Right lobe of liver (tissue), 6 donors: ENCODE measurements around the gene ZNF521. TPM values are rescaled to one million over a fixed set of nuclear protein-coding genes. Genes with fewer than 3 reads are reported as not detected.

ENCODE experiments used
- ATAC-seq, 4 donors: fragments of 200-7000 bp; cut with Tn5 transposase; one replicate each; pipeline ENCODE4 v1.9.1; 2020; ENCODE audit warnings: mild to moderate bottlenecking in 4 of 4, moderate library complexity in 4 of 4
- DNase-seq, 3 donors: peaks; one replicate each; pipeline ENCODE4 v3.0.0-alpha.2; 2020
- H3K27ac ChIP-seq, 3 donors: fragments of 200-600 bp; one replicate each; pipeline ENCODE4 v1.8.0; 2022
- H3K27me3 ChIP-seq, 2 donors: fragments of 200-600 bp; one replicate each; pipeline ENCODE4 v1.8.0; 2022
- H3K36me3 ChIP-seq, 4 donors: fragments of 200-600 bp; sonication (generic) in 1 of 4; one replicate each; pipeline versions ENCODE4 v1.5.1 to v1.8.0; 2017 to 2022; ENCODE audit warnings: control low read depth in 1 of 4
- H3K4me1 ChIP-seq, 4 donors: fragments of 200-600 bp; sonication (generic) in 1 of 4; one replicate each; pipeline versions ENCODE4 v1.5.1 to v1.8.0; 2017 to 2022; ENCODE audit warnings: control low read depth in 1 of 4
- H3K4me3 ChIP-seq, 3 donors: fragments of 200-600 bp; one replicate each; pipeline ENCODE4 v1.8.0; 2022
- H3K9me3 ChIP-seq, 4 donors: fragments of 200-600 bp; sonication (generic) in 1 of 4; one replicate each; pipeline versions ENCODE4 v1.5.1 to v1.8.0; 2017 to 2022; ENCODE audit warnings: control low read depth in 1 of 4
- CTCF ChIP-seq, 4 donors: fragments of 200-600 bp in 3 of 4; fragments of 450-650 bp in 1 of 4; IDR thresholded peaks; one replicate each; pipeline versions ENCODE4 v1.5.1 to v1.8.0; 2016 to 2022; ENCODE audit warnings: antibody characterized with exemption in 4 of 4, mild to moderate bottlenecking in 2 of 4
- POLR2A ChIP-seq: fragments of 450-650 bp; IDR thresholded peaks from one replicate; pipeline ENCODE4 v1.6.1; 2017; ENCODE audit warnings: antibody characterized with exemption, mild to moderate bottlenecking
- WGBS: methylation state at CpG from one replicate; pipeline ENCODE4 v1.1.6; 2018; ENCODE audit warnings: low coverage, low lambda C conversion rate; ENCODE audit not compliant: insufficient coverage; ENCODE audit errors: missing lambda C conversion rate; 5-methylcytosine and 5-hydroxymethylcytosine counted together
- intact Hi-C, 2 donors: fragments of 100-400 bp; cut with DNase I; formaldehyde crosslinking; loops; one replicate each; pipeline versions ENCODE4 v1.11.2 to v1.14.1; 2022
- total RNA-seq, 6 experiments: library from RNA; depleted of rRNA in 2 of 6; stranded (reverse); fragments of >200 nt in 2 of 6; fragmentation: NEBNext Ultra II Directional in 3 of 6; extraction: Animal tissue kit (Norgen Biotek cat#: 25700) in 3 of 6; gene quantifications; one replicate each; pipeline versions ENCODE4 v1.1.0 to v1.2.4, GENCODE V29; 2016 to 2023
- donor health status: DM: no; HTN: yes; CAD: no.
- donor health status: DM: no; HTN: no; CAD: no.
- donor health status: DM: no; HTN: no; CAD: no.
- donor health status: DM: no; HTN: yes; CAD: no.
- donor health status: DM: no; HTN: yes; CAD: no.

The ZNF521 gene
- total RNA-seq, 6 experiments from 2014 or later = 0.31 to 2.9 (median 1.3) TPM

- no peak overlapping the region for H3K27ac ChIP-seq
- no peaks in the 10 kb centered on the region for H3K27me3 ChIP-seq
- H3K9me3 ChIP-seq = no peaks in the 10 kb centered on the region
- ATAC-seq (no peak), DNase-seq (no peak)
- no peak overlapping the region for H3K4me3 ChIP-seq
- 64% methylated on average over 6 of the region's 6 CpGs for WGBS
- no peaks in the 10 kb centered on the region for H3K4me1 ChIP-seq
- TF ChIP-seq POLR2A (no peak), CTCF (IDR thresholded peaks at IDR 0.05) (no peak)
- H3K36me3 ChIP-seq = no peaks in the 10 kb centered on the region
- intact Hi-C loops = no loop called here
These were observed 298.5 kb downstream of the ZNF521 start for GRCh38 chr18:25053466-25053865.

GRCh38 chr18:25052511-25052921 is 299.4 kb downstream of the ZNF521 start:
- Histone ChIP-seq H3K36me3 (no peaks in the 10 kb centered on the region), H3K9me3 (no peaks in the 10 kb centered on the region), H3K4me1 (no peaks in the 10 kb centered on the region), H3K27ac (no peak overlapping the region), H3K27me3 (no peaks in the 10 kb centered on the region), H3K4me3 (no peak overlapping the region)
- intact Hi-C loops = no loop called here
- DNase-seq (no peak), ATAC-seq (no peak)
- WGBS = 67% methylated on average over 4 of the region's 4 CpGs
- no peak for TF ChIP-seq CTCF (IDR thresholded peaks at IDR 0.05)
- no peak for TF ChIP-seq POLR2A

GRCh38 chr18:25050605-25051004 is 301.4 kb downstream of the ZNF521 start:
- intact Hi-C loops = no loop called here
- H3K36me3 ChIP-seq = no peaks in the 10 kb centered on the region
- TF ChIP-seq POLR2A (no peak), CTCF (IDR thresholded peaks at IDR 0.05) (no peak)
- WGBS = 66% methylated on average over 4 of the region's 6 CpGs
- H3K4me1 ChIP-seq = no peaks in the 10 kb centered on the region
- H3K27me3 ChIP-seq = no peaks in the 10 kb centered on the region
- H3K9me3 ChIP-seq = no peaks in the 10 kb centered on the region
- DNase-seq (no peak), ATAC-seq (no peak)
- H3K4me3 ChIP-seq = no peak overlapping the region
- no peak overlapping the region for H3K27ac ChIP-seq

DNA sequence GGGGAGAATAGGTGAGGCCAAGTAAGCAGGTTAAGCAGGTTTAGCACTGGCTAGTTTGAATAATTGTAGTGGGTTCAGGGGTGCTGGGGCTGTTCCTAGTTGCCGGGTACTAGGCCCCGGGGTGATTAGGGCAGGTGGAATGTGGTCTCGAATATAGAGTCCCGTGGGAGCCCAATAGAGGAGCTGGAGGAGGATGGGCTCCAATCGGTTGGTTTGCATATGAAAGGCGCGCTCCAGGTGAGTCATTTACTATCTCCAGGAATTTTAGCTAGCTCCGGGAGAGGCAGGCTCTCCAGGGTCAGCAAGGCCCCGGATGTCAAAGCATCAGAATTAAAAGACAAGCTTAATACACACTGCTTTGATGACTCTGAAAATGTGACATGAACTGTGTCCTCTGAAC is 304.0 kb downstream of the ZNF521 start:
- Histone ChIP-seq H3K27ac (no peak overlapping the region), H3K36me3 (no peaks in the 10 kb centered on the region), H3K4me3 (no peak overlapping the region), H3K9me3 (no peaks in the 10 kb centered on the region), H3K27me3 (no peaks in the 10 kb centered on the region), H3K4me1 (no peaks in the 10 kb centered on the region)
- no peak for DNase-seq
- intact Hi-C loops = no loop called here
- 50% methylated on average over 6 of the region's 9 CpGs for WGBS
- no peak for TF ChIP-seq POLR2A
- TF ChIP-seq CTCF (IDR thresholded peaks at IDR 0.05) = no peak
- no peak for ATAC-seq

DNA sequence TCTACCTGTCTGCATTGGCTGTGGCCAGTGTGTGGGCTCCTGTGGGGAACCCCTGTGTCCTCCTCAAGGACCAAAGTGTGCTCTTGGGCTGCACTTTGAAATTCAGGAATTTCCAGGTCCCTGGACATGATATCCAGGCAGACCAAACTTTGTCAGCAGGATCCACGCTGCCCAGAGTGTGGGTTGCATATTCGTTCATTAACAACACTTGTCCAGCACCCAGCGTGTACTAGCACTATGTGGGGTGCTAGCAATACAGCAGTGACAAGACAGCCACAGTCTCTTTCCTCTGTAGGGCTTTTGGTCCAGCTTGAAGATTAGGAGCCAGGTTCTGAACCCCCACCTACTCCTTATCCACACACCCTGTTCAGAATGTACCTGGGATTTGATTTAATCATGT is 304.5 kb downstream of the ZNF521 start:
- DNase-seq = no peak
- intact Hi-C loops = no loop called here
- Histone ChIP-seq H3K4me1 (no peaks in the 10 kb centered on the region), H3K4me3 (no peak overlapping the region), H3K36me3 (no peaks in the 10 kb centered on the region), H3K9me3 (no peaks in the 10 kb centered on the region), H3K27me3 (no peaks in the 10 kb centered on the region), H3K27ac (no peak overlapping the region)
- no peak for TF ChIP-seq POLR2A
- no peak for TF ChIP-seq CTCF (IDR thresholded peaks at IDR 0.05)
- WGBS = 65% methylated on average over 3 of the region's 3 CpGs
- no peak for ATAC-seq
